Gastrocnemius medialis (tissue), 4 donors: ENCODE measurements around the gene RBM7.

Source experiments
- CTCF ChIP-seq, 5 experiments: fragments of 450-650 bp in 3 of 5; fragments of 200-600 bp in 2 of 5; sonication (generic) in 2 of 5; IDR thresholded peaks in 4 of 5; conservative IDR thresholded peaks in 1 of 5; 1 replicate in 4 of 5; 2 replicates in 1 of 5; pipeline ENCODE4 v1.5.1; 2016 to 2019; ENCODE audit warnings: antibody characterized with exemption in 5 of 5, mild to moderate bottlenecking in 3 of 5, moderate library complexity in 3 of 5
- POLR2A ChIP-seq, 2 donors: fragments of 450-650 bp; IDR thresholded peaks; one replicate each; pipeline ENCODE4 v1.6.1; 2017; ENCODE audit warnings: antibody characterized with exemption in 2 of 2, mild to moderate bottlenecking in 2 of 2, moderate library complexity in 2 of 2

- TF ChIP-seq POLR2A (IDR thresholded peaks at IDR 0.05): no peak
- TF ChIP-seq CTCF (IDR thresholded peaks at IDR 0.05 in 4 of 5, conservative IDR thresholded peaks at IDR 0.05 in 1 of 5): no peak
These were observed 25.4 kb upstream of the RBM7 start for GRCh38 chr11:114375052-114375451.
